Breast epithelium (tissue), 4 donors: ENCODE measurements around the gene SLC25A6. TPM values are rescaled to one million over a fixed set of nuclear protein-coding genes. Genes with fewer than 3 reads are reported as not detected.

Experiments used
- DNase-seq, 2 donors: peaks; one replicate each; pipeline ENCODE4 v3.0.0-alpha.2; 2019; ENCODE audit warnings: low spot score in 2 of 2
- H3K27ac ChIP-seq, 2 donors: fragments of 200-600 bp; sonication (generic) in 1 of 2; one replicate each; pipeline ENCODE4 v1.5.1; 2016 to 2019; ENCODE audit warnings: mild to moderate bottlenecking in 1 of 2
- H3K27me3 ChIP-seq, 2 donors: fragments of 200-600 bp; sonication (generic) in 1 of 2; one replicate each; pipeline versions ENCODE4 v1.5.1 to v1.6.0; 2017 to 2019; ENCODE audit warnings: control low read depth in 1 of 2, mild to moderate bottlenecking in 1 of 2
- H3K36me3 ChIP-seq: fragments of 200-600 bp; one replicate; pipeline ENCODE4 v1.5.1; 2019
- H3K4me1 ChIP-seq, 2 donors: fragments of 200-600 bp; sonication (generic); one replicate each; pipeline ENCODE4 v1.5.1; 2016 to 2019; ENCODE audit warnings: control low read depth in 1 of 2
- H3K4me3 ChIP-seq, 3 donors: fragments of 200-600 bp; sonication (generic); 1 replicate in 2 of 3; 2 replicates in 1 of 3; pipeline ENCODE4 v1.5.1; 2016 to 2019; ENCODE audit warnings: mild to moderate bottlenecking in 3 of 3, moderate library complexity in 2 of 3
- H3K9me3 ChIP-seq, 2 donors: fragments of 200-600 bp; sonication (generic) in 1 of 2; one replicate each; pipeline ENCODE4 v1.5.1; 2016 to 2019; ENCODE audit warnings: control low read depth in 1 of 2
- CTCF ChIP-seq, 3 donors: fragments of 450-650 bp; IDR thresholded peaks; one replicate each; pipeline ENCODE4 v1.5.1; 2016 to 2017; ENCODE audit warnings: antibody characterized with exemption in 3 of 3, mild to moderate bottlenecking in 3 of 3, moderate library complexity in 3 of 3
- POLR2A ChIP-seq: fragments of 450-650 bp; IDR thresholded peaks from one replicate; pipeline ENCODE4 v1.6.1; 2016; ENCODE audit warnings: antibody characterized with exemption, mild to moderate bottlenecking, moderate library complexity
- POLR2AphosphoS5 ChIP-seq, 3 donors: sonication (generic); formaldehyde crosslinking; IDR thresholded peaks; one replicate each; pipeline ENCODE4 v1.6.1; 2017; ENCODE audit warnings: antibody characterized with exemption in 3 of 3
- intact Hi-C: fragments of 100-400 bp; cut with DNase I; formaldehyde crosslinking; loops from one replicate; pipeline ENCODE4 v1.15.1; 2023; ENCODE audit warnings: low total_unique reads
- total RNA-seq, 3 donors: library from RNA; depleted of rRNA; stranded (reverse); fragments of >200 nt; gene quantifications; one replicate each; pipeline ENCODE4 v1.1.0, GENCODE V29; 2016

SLC25A6 gene
- total RNA-seq, 3 donors from 2014 or later, result 306 to 401 (median 351) TPM

GRCh38 chrX:1394731-1395501, 3.0 kb upstream of the SLC25A6 start:
- Histone ChIP-seq H3K9me3 (no peaks in the 10 kb centered on the region), H3K36me3 (no peaks in the 10 kb centered on the region), H3K4me3 (peak overlapping the region in 1 of 3 donors; percentile 13), H3K27me3 (no peaks in the 10 kb centered on the region), H3K27ac (peak overlapping the region; percentile 48 to 57), H3K4me1 (peaks cover 0 to 9% of the 10 kb centered on the region in 2 donors)
- intact Hi-C loops, result loop anchor here (5.0 to 10.0 kb wide), 2 partner anchors 57 to 200 kb away; partner anchors contain the start of genes AKAP17A and ASMTL
- TF ChIP-seq POLR2AphosphoS5 (IDR thresholded peaks at IDR 0.05) (no peak), CTCF (IDR thresholded peaks at IDR 0.05) (no peak), POLR2A (no peak)
- peak in 1 of 2 donors; percentile 44 for DNase-seq

GRCh38 chrX:1393871-1394615, 2.1 kb upstream of the SLC25A6 start:
- Histone ChIP-seq H3K27me3 (no peaks in the 10 kb centered on the region), H3K9me3 (no peaks in the 10 kb centered on the region), H3K36me3 (no peaks in the 10 kb centered on the region), H3K4me3 (peak overlapping the region in 2 of 3 donors; percentile 13 to 99), H3K4me1 (peaks cover 0 to 9% of the 10 kb centered on the region in 2 donors), H3K27ac (peak overlapping the region in 1 of 2 donors; percentile 48)
- no peak for DNase-seq
- TF ChIP-seq POLR2A, result no peak
- no peak for TF ChIP-seq CTCF (IDR thresholded peaks at IDR 0.05)
- TF ChIP-seq POLR2AphosphoS5 (IDR thresholded peaks at IDR 0.05), result no peak
- intact Hi-C loops, result loop anchor here (5.0 to 10.0 kb wide), 2 partner anchors 58 to 201 kb away; partner anchors contain the start of genes AKAP17A and ASMTL

- intact Hi-C loops, result loop anchor here (5.0 to 10.0 kb wide), 2 partner anchors 60 to 202 kb away; partner anchors contain the start of genes AKAP17A and ASMTL
- peak; percentile 34 for TF ChIP-seq POLR2A
- TF ChIP-seq CTCF (IDR thresholded peaks at IDR 0.05), result peak in 1 of 3 donors; percentile 16
- peak in 2 of 3 donors; percentile 70 to 77 for TF ChIP-seq POLR2AphosphoS5 (IDR thresholded peaks at IDR 0.05)
- H3K27ac ChIP-seq, result peak overlapping the region; percentile 97 to 99
- H3K4me3 ChIP-seq, result peak overlapping the region; percentile 86 to 99 (median 97)
- H3K36me3 ChIP-seq, result no peaks in the 10 kb centered on the region
- peak; percentile 67 to 73 for DNase-seq
- peaks cover 0 to 9% of the 10 kb centered on the region in 2 donors for H3K4me1 ChIP-seq
- no peaks in the 10 kb centered on the region for H3K9me3 ChIP-seq
- H3K27me3 ChIP-seq, result no peaks in the 10 kb centered on the region
These were observed 609 bp upstream of the SLC25A6 start for GRCh38 chrX:1392376-1393068.

- no peaks in the 10 kb centered on the region for H3K9me3 ChIP-seq
- peaks cover 0 to 9% of the 10 kb centered on the region in 2 donors for H3K4me1 ChIP-seq
- intact Hi-C loops, result loop anchor here (5.0 to 10.0 kb wide), 2 partner anchors 61 to 203 kb away; partner anchors contain the start of genes AKAP17A and ASMTL
- peak overlapping the region; percentile 86 to 99 (median 97) for H3K4me3 ChIP-seq
- no peak for TF ChIP-seq POLR2A
- no peak for TF ChIP-seq CTCF (IDR thresholded peaks at IDR 0.05)
- TF ChIP-seq POLR2AphosphoS5 (IDR thresholded peaks at IDR 0.05), result no peak
- no peaks in the 10 kb centered on the region for H3K27me3 ChIP-seq
- DNase-seq, result peak in 1 of 2 donors; percentile 15
- H3K36me3 ChIP-seq, result no peaks in the 10 kb centered on the region
- H3K27ac ChIP-seq, result peak overlapping the region; percentile 97 to 99
These were observed 575 bp downstream of the SLC25A6 start for GRCh38 chrX:1391370-1391706.
